OCI-LY7 (cell line): ENCODE measurements around the gene CMPK2. TPM values are rescaled to one million over a fixed set of nuclear protein-coding genes. Genes with fewer than 3 reads are reported as not detected.

Source experiments
- BruUV-seq: library from RNA; stranded (reverse); fragments of 400-500 nt; replicated peaks from 2 replicates; lab custom pipeline; 2021; lab: Mats Ljungman, UMichigan
- CTCF ChIA-PET: fragments of 300-600 bp; sonication (Branson Sonifier 250); formaldehyde crosslinking; loops from one replicate; lab custom pipeline; 2022; ENCODE audit warnings: antibody characterized with exemption; ENCODE audit not compliant: unreplicated experiment; lab: Charles Lee
- POLR2A ChIA-PET: fragments of 300-600 bp; sonication (Branson Sonifier 250); formaldehyde crosslinking; loops from one replicate; lab custom pipeline; 2022; ENCODE audit warnings: antibody characterized with exemption; lab: Charles Lee
- DNase-seq: peaks from one replicate; pipeline ENCODE4 v3.0.0-alpha.2; 2015; ENCODE audit warnings: low spot score
- H2AFZ ChIP-seq: fragments of 200-600 bp; sonication (generic), shearing (Covaris generic); 2 replicates; pipeline ENCODE4 v1.6.1; 2014; ENCODE audit warnings: mild to moderate bottlenecking, antibody characterized with exemption, low read length, moderate library complexity
- H3K27ac ChIP-seq: fragments of 200-600 bp; sonication (generic); 2 replicates; pipeline ENCODE4 v1.5.1; 2014; ENCODE audit warnings: mixed run types, low read depth, mild to moderate bottlenecking, moderate library complexity, low read length, inconsistent platforms; ENCODE audit not compliant: poor library complexity, severe bottlenecking
- H3K36me3 ChIP-seq: fragments of 200-600 bp; sonication (generic); 2 replicates; pipeline ENCODE4 v1.6.1; 2014; ENCODE audit warnings: mild to moderate bottlenecking, antibody characterized with exemption, low read length, moderate library complexity, mixed read lengths; ENCODE audit not compliant: insufficient read depth
- H3K4me1 ChIP-seq: fragments of 200-600 bp; sonication (generic); 2 replicates; pipeline ENCODE4 v1.5.1; 2014; ENCODE audit warnings: mild to moderate bottlenecking, low read length; ENCODE audit not compliant: insufficient read depth, poor library complexity, severe bottlenecking
- H3K4me2 ChIP-seq: fragments of 200-600 bp; sonication (generic); 2 replicates; pipeline ENCODE4 v1.6.1; 2014; ENCODE audit warnings: mild to moderate bottlenecking, low read length
- H3K4me3 ChIP-seq: fragments of 200-600 bp; sonication (generic); 2 replicates; pipeline ENCODE4 v1.5.1; 2014; ENCODE audit warnings: mild to moderate bottlenecking, low read depth, low read length; ENCODE audit not compliant: poor library complexity, severe bottlenecking
- H3K79me2 ChIP-seq: fragments of 200-600 bp; sonication (generic); 2 replicates; pipeline ENCODE4 v1.6.1; 2016; ENCODE audit warnings: low read depth, mild to moderate bottlenecking, low read length, moderate library complexity, mixed read lengths; ENCODE audit not compliant: insufficient read depth
- H3K9me2 ChIP-seq: fragments of 200-600 bp; sonication (generic); 2 replicates; pipeline ENCODE4 v1.6.1; 2016; ENCODE audit warnings: mild to moderate bottlenecking, low read length, mixed read lengths; ENCODE audit not compliant: insufficient read depth
- H3K9me3 ChIP-seq: fragments of 200-600 bp; sonication (generic); 2 replicates; pipeline ENCODE4 v1.6.1; 2014; ENCODE audit warnings: mild to moderate bottlenecking, mixed run types, low read length, mixed read lengths
- H4K20me1 ChIP-seq: fragments of 200-600 bp; sonication (generic); 2 replicates; pipeline ENCODE4 v1.6.1; 2014; ENCODE audit warnings: mild to moderate bottlenecking, antibody characterized with exemption, low read length, moderate library complexity, mixed read lengths; ENCODE audit not compliant: insufficient read depth
- CTCF ChIP-seq: fragments of 200-600 bp; sonication (generic); conservative IDR thresholded peaks from 2 replicates; pipeline ENCODE4 v1.5.1; 2014; ENCODE audit warnings: mild to moderate bottlenecking, antibody characterized with exemption, low read length, moderate library complexity, mixed read lengths
- EZH2phosphoT487 ChIP-seq: fragments of 200-600 bp; sonication (generic); IDR thresholded peaks from 2 replicates; pipeline ENCODE4 v1.6.1; 2018; ENCODE audit warnings: low read depth, borderline replicate concordance, mild to moderate bottlenecking, mixed run types, antibody characterized with exemption, low read length, moderate library complexity, mixed read lengths
- intact Hi-C: fragments of 100-400 bp; cut with micrococcal nuclease; formaldehyde crosslinking; loops from one replicate; pipeline ENCODE4 v1.10.0; 2022; ENCODE audit not compliant: unreplicated experiment
- total RNA-seq, 2 experiments: library from RNA; depleted of rRNA in 1 of 2; stranded (reverse); fragments of >200 nt in 1 of 2; shearing (Covaris generic) in 1 of 2; gene quantifications; 2 replicates each; pipeline ENCODE4 v1.2.3, GENCODE V29; 2014 to 2022

CMPK2 gene
- total RNA-seq, 2 experiments from 2014 or later = 0.99 TPM; not detected in 1

DNA sequence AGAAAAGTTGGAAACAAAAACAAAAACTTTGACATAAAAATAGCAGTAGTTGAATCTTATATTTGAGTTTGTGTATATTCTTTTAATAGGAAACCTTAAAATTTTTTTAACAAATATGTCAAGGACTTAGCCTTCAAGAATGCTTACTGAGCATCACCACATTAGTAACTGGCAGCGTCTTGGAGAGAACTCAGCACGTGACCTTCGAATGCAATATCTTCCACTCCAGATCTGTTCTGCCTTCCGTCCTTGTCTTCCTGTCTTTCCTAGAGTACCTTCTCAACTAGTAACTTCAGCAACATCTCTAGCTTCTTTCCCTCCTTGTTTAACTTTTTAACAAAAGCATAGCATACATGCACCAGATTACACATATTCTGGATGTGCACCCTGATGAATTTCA lies 12.8 kb upstream of the CMPK2 start:
- intact Hi-C loops = no loop called here
- H3K27ac ChIP-seq = no peak overlapping the region
- no peaks in the 10 kb centered on the region for H4K20me1 ChIP-seq
- peaks cover 11% of the 10 kb centered on the region for H3K9me3 ChIP-seq
- no peak overlapping the region for H3K4me2 ChIP-seq
- POLR2A ChIA-PET = no interaction called here
- TF ChIP-seq CTCF (no peak), EZH2phosphoT487 (no peak)
- no peaks in the 10 kb centered on the region for H3K9me2 ChIP-seq
- H3K36me3 ChIP-seq = no peaks in the 10 kb centered on the region
- no peak overlapping the region for H2AFZ ChIP-seq
- BruUV-seq = no TSS peak
- CTCF ChIA-PET = no interaction called here
- H3K4me1 ChIP-seq = no peaks in the 10 kb centered on the region
- no peaks in the 10 kb centered on the region for H3K79me2 ChIP-seq
- DNase-seq = no peak
- H3K4me3 ChIP-seq = no peak overlapping the region

- H3K4me2 ChIP-seq = peak within 1 kb of the TSS; percentile 61
- H3K36me3 ChIP-seq = no peaks in the 10 kb centered on the region
- no peak for DNase-seq
- H3K9me3 ChIP-seq = peaks cover 11% of the 10 kb centered on the region
- H3K79me2 ChIP-seq = no peaks in the 10 kb centered on the region
- no peaks in the 10 kb centered on the region for H3K4me1 ChIP-seq
- BruUV-seq = no TSS peak
- peak within 1 kb of the TSS; percentile 39 for H3K4me3 ChIP-seq
- no peak within 1 kb of the TSS for H3K27ac ChIP-seq
- ChIA-PET CTCF (interaction anchor here (0.9 kb wide), 1 partner anchor 20 kb away, joined by 3 read pairs; no protein-coding TSS in a partner anchor), POLR2A (interaction anchor here (1.1 to 1.4 kb wide), 3 partner anchors 9 to 19 kb away, joined by 3 to 6 read pairs (median 3); no protein-coding TSS in a partner anchor)
- H4K20me1 ChIP-seq = no peaks in the 10 kb centered on the region
- no peaks in the 10 kb centered on the region for H3K9me2 ChIP-seq
- intact Hi-C loops = no loop called here
- TF ChIP-seq CTCF = no peak
- TF ChIP-seq EZH2phosphoT487 = no peak
- no peak within 1 kb of the TSS; the same call in 1 of the 2 replicates for H2AFZ ChIP-seq
Measured at GRCh38 chr2:6877402-6878304, 11.9 kb upstream of the CMPK2 start, which contains the start of gene RSAD2. Gene RSAD2, plus strand, starts transcription at chr2:6877777. Its CDS starts 24 bp downstream, at chr2:6877801.
